H9 (cell line): ENCODE results near the gene WDR20. TPM values are rescaled to one million over a fixed set of nuclear protein-coding genes. Genes with fewer than 3 reads are reported as not detected.

ENCODE experiments used
- DNase-seq: peaks from one replicate; pipeline ENCODE4 v3.0.0-alpha.2; 2017
- H2AFZ ChIP-seq: one replicate; pipeline ENCODE4 v1.6.1; 2013; ENCODE audit warnings: mild to moderate bottlenecking, low read length, control low read depth, moderate library complexity
- H2AK5ac ChIP-seq: 2 replicates; pipeline ENCODE4 v1.6.1; 2013; ENCODE audit warnings: low read length, control low read depth, mixed read lengths; ENCODE audit not compliant: insufficient read length
- H2BK120ac ChIP-seq: one replicate; pipeline ENCODE4 v1.6.1; 2013; ENCODE audit warnings: low read depth, mild to moderate bottlenecking, low read length, control low read depth, inconsistent platforms; ENCODE audit not compliant: poor library complexity, severe bottlenecking
- H2BK12ac ChIP-seq: 2 replicates; pipeline ENCODE4 v1.6.1; 2013; ENCODE audit warnings: low read length, control low read depth, mixed read lengths, low read depth; ENCODE audit not compliant: insufficient read length
- H2BK15ac ChIP-seq: 2 replicates; pipeline ENCODE4 v1.6.1; 2013; ENCODE audit warnings: low read depth, low read length, control low read depth
- H2BK20ac ChIP-seq: one replicate; pipeline ENCODE4 v1.6.1; 2013; ENCODE audit warnings: low read depth, mild to moderate bottlenecking, low read length, control low read depth, inconsistent platforms; ENCODE audit not compliant: poor library complexity, severe bottlenecking
- H2BK5ac ChIP-seq: 2 replicates; pipeline ENCODE4 v1.6.1; 2013; ENCODE audit warnings: low read length, control low read depth, mixed read lengths; ENCODE audit not compliant: insufficient read length
- H3K14ac ChIP-seq: 2 replicates; pipeline ENCODE4 v1.6.1; 2013; ENCODE audit warnings: low read length, control low read depth; ENCODE audit not compliant: insufficient read depth
- H3K18ac ChIP-seq: 2 replicates; pipeline ENCODE4 v1.6.1; 2013; ENCODE audit warnings: low read depth, mild to moderate bottlenecking, mixed read lengths, low read length, control low read depth; ENCODE audit not compliant: insufficient read length
- H3K23ac ChIP-seq: 2 replicates; pipeline ENCODE4 v1.6.1; 2013; ENCODE audit warnings: low read length, control low read depth, mixed read lengths, low read depth; ENCODE audit not compliant: insufficient read length
- H3K23me2 ChIP-seq: 2 replicates; pipeline ENCODE4 v1.6.1; 2013; ENCODE audit warnings: low read depth, mild to moderate bottlenecking, mixed read lengths, low read length, control low read depth; ENCODE audit not compliant: insufficient read length, poor library complexity, severe bottlenecking
- H3K27ac ChIP-seq: 2 replicates; pipeline ENCODE4 v1.5.1; 2013; ENCODE audit warnings: low read length, control low read depth, mixed read lengths, low read depth; ENCODE audit not compliant: insufficient read length
- H3K27me3 ChIP-seq: 2 replicates; pipeline ENCODE4 v1.6.1; 2013; ENCODE audit warnings: low read length, control low read depth, inconsistent platforms; ENCODE audit not compliant: insufficient read depth
- H3K4ac ChIP-seq: 2 replicates; pipeline ENCODE4 v1.6.1; 2013; ENCODE audit warnings: low read depth, mild to moderate bottlenecking, control low read depth, inconsistent platforms, low read length, moderate library complexity
- H3K4me1 ChIP-seq: 2 replicates; pipeline ENCODE4 v1.6.1; 2013; ENCODE audit warnings: low read length, control low read depth, inconsistent platforms; ENCODE audit not compliant: insufficient read depth
- H3K4me2 ChIP-seq: 2 replicates; pipeline ENCODE4 v1.6.1; 2013; ENCODE audit warnings: low read length, control low read depth, mixed read lengths; ENCODE audit not compliant: insufficient read length, insufficient read depth
- H3K56ac ChIP-seq: 2 replicates; pipeline ENCODE4 v1.6.1; 2013; ENCODE audit warnings: low read depth, mild to moderate bottlenecking, mixed read lengths, low read length, control low read depth; ENCODE audit not compliant: insufficient read length
- H3K79me1 ChIP-seq: 2 replicates; pipeline ENCODE4 v1.6.1; 2013; ENCODE audit warnings: low read depth, mild to moderate bottlenecking, moderate library complexity, low read length, control low read depth, inconsistent platforms; ENCODE audit not compliant: insufficient read depth, poor library complexity, severe bottlenecking
- H3K79me2 ChIP-seq: 2 replicates; pipeline ENCODE4 v1.6.1; 2013; ENCODE audit warnings: low read length, control low read depth, inconsistent platforms; ENCODE audit not compliant: insufficient read depth
- H3K9ac ChIP-seq: 2 replicates; pipeline ENCODE4 v1.6.1; 2013; ENCODE audit warnings: low read length, control low read depth, mixed read lengths; ENCODE audit not compliant: insufficient read length; ENCODE audit errors: extremely low read depth
- H3K9me3 ChIP-seq: one replicate; pipeline ENCODE4 v1.6.1; 2013; ENCODE audit warnings: low read depth, low read length, inconsistent platforms; ENCODE audit not compliant: control insufficient read depth
- H3T11ph ChIP-seq: one replicate; pipeline ENCODE4 v1.6.1; 2013; ENCODE audit warnings: mild to moderate bottlenecking, low read length, control low read depth, inconsistent platforms
- H4K20me1 ChIP-seq: one replicate; pipeline ENCODE4 v1.6.1; 2013; ENCODE audit not compliant: control insufficient read depth, insufficient read length, insufficient read depth
- H4K5ac ChIP-seq: 2 replicates; pipeline ENCODE4 v1.6.1; 2013; ENCODE audit warnings: low read depth, mild to moderate bottlenecking, mixed read lengths, low read length, control low read depth; ENCODE audit not compliant: insufficient read length
- H4K8ac ChIP-seq: replicated peaks from 2 replicates; pipeline ENCODE4 v1.6.1; 2013; ENCODE audit warnings: low read length, control low read depth, mixed read lengths, low read depth; ENCODE audit not compliant: insufficient read length
- H4K91ac ChIP-seq: 2 replicates; pipeline ENCODE4 v1.6.1; 2013; ENCODE audit warnings: low read depth, mild to moderate bottlenecking, moderate library complexity, mixed read lengths, low read length, control low read depth; ENCODE audit not compliant: insufficient read length
- H3K27ac Mint-ChIP-seq, 3 experiments: 2 replicates in 2 of 3; 3 replicates in 1 of 3; pipeline ENCODE4 v1.8.0; 2020 to 2021; ENCODE audit warnings: mixed read lengths in 3 of 3, mild to moderate bottlenecking in 1 of 3, moderate library complexity in 1 of 3
- H3K27me3 Mint-ChIP-seq: 2 replicates; pipeline ENCODE4 v1.8.0; 2021; ENCODE audit warnings: low read depth, mild to moderate bottlenecking, moderate library complexity, mixed read lengths
- H3K36me3 Mint-ChIP-seq, 3 experiments: 2 replicates in 2 of 3; 3 replicates in 1 of 3; pipeline ENCODE4 v1.8.0; 2020 to 2021; ENCODE audit warnings: low read depth in 3 of 3, mixed read lengths in 3 of 3; ENCODE audit not compliant: insufficient read depth in 1 of 3
- H3K4me1 Mint-ChIP-seq, 2 experiments: 2 replicates each; pipeline ENCODE4 v1.8.0; 2020; ENCODE audit warnings: mixed read lengths in 2 of 2
- H3K4me3 Mint-ChIP-seq, 2 experiments: 2 replicates in 1 of 2; 3 replicates in 1 of 2; pipeline ENCODE4 v1.8.0; 2020 to 2021; ENCODE audit warnings: mild to moderate bottlenecking in 2 of 2, mixed read lengths in 2 of 2, moderate library complexity in 1 of 2
- H3K9me3 Mint-ChIP-seq, 2 experiments: 2 replicates in 1 of 2; 3 replicates in 1 of 2; pipeline ENCODE4 v1.8.0; 2020; ENCODE audit warnings: mild to moderate bottlenecking in 2 of 2, mixed read lengths in 2 of 2, moderate library complexity in 1 of 2
- WGBS: extraction: QIAGEN DNeasy Blood & Tissue Kit; methylation state at CpG from one replicate; pipeline ENCODE4 v1.1.7; 2013; ENCODE audit warnings: missing lambda C conversion rate, low lambda C conversion rate, mixed read lengths; ENCODE audit not compliant: insufficient read length; ENCODE audit errors: extremely low coverage; 5-methylcytosine and 5-hydroxymethylcytosine counted together
- total RNA-seq: library from RNA; stranded (reverse); gene quantifications from 2 replicates; pipeline ENCODE4 v1.2.1, GENCODE V29; 2021
- TF ChIP-seq, protein P1 (sequence below): fragments of 200-600 bp; sonication (generic); conservative IDR thresholded peaks from 3 replicates; pipeline ENCODE4 v1.8.0; 2021; ENCODE audit warnings: antibody characterized with exemption, mild to moderate bottlenecking

The WDR20 gene
- total RNA-seq, 1 experiment from 2014 or later: 31.6 TPM

- H2BK5ac ChIP-seq: no peak overlapping the region
- no peaks in the 10 kb centered on the region for H4K20me1 ChIP-seq
- no peak overlapping the region for H4K5ac ChIP-seq
- H3K23ac ChIP-seq: no peak overlapping the region
- DNase-seq: no peak
- no peak overlapping the region for H3K14ac ChIP-seq
- no peak overlapping the region for H2BK120ac ChIP-seq
- H4K91ac ChIP-seq: no peak overlapping the region
- no CpG with 5 or more reads among the region's 4 CpGs for WGBS
- no peaks in the 10 kb centered on the region for H3K23me2 ChIP-seq
- no peaks in the 10 kb centered on the region for H3K4me1 ChIP-seq
- Mint-ChIP-seq H3K4me1 (peaks cover 11 to 16% of the 10 kb centered on the region in 2 experiments), H3K27ac (no peak overlapping the region), H3K27me3 (no peaks in the 10 kb centered on the region; the same call in 1 of the 2 replicates), H3K36me3 (peaks cover 2 to 8% (median 2%) of the 10 kb centered on the region in 3 experiments; a peak in 4 of 7 replicates), H3K4me3 (no peak overlapping the region), H3K9me3 (no peaks in the 10 kb centered on the region; a peak in 1 of 5 replicates)
- no peak overlapping the region for H3T11ph ChIP-seq
- H4K8ac ChIP-seq: no peak overlapping the region
- H3K27me3 ChIP-seq: no peaks in the 10 kb centered on the region
- H2BK20ac ChIP-seq: no peak overlapping the region
- H2BK15ac ChIP-seq: no peak overlapping the region
- peaks cover 3% of the 10 kb centered on the region; the same call in 1 of the 2 replicates for H3K79me2 ChIP-seq
- TF ChIP-seq, protein P1, sequence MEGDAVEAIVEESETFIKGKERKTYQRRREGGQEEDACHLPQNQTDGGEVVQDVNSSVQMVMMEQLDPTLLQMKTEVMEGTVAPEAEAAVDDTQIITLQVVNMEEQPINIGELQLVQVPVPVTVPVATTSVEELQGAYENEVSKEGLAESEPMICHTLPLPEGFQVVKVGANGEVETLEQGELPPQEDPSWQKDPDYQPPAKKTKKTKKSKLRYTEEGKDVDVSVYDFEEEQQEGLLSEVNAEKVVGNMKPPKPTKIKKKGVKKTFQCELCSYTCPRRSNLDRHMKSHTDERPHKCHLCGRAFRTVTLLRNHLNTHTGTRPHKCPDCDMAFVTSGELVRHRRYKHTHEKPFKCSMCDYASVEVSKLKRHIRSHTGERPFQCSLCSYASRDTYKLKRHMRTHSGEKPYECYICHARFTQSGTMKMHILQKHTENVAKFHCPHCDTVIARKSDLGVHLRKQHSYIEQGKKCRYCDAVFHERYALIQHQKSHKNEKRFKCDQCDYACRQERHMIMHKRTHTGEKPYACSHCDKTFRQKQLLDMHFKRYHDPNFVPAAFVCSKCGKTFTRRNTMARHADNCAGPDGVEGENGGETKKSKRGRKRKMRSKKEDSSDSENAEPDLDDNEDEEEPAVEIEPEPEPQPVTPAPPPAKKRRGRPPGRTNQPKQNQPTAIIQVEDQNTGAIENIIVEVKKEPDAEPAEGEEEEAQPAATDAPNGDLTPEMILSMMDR: no peak
- no peaks in the 10 kb centered on the region for H3K9me3 ChIP-seq
- no peak overlapping the region for H3K4ac ChIP-seq
- peaks cover 9% of the 10 kb centered on the region for H3K79me1 ChIP-seq
- H2BK12ac ChIP-seq: no peak overlapping the region
- H3K4me2 ChIP-seq: no peak overlapping the region
- no peak overlapping the region for H3K18ac ChIP-seq
- H3K9ac ChIP-seq: no peak overlapping the region
- H3K27ac ChIP-seq: no peak overlapping the region
- H3K56ac ChIP-seq: no peak overlapping the region
- H2AK5ac ChIP-seq: no peak overlapping the region
- H2AFZ ChIP-seq: no peak overlapping the region
These were observed 37.5 kb downstream of the WDR20 start for GRCh38 chr14:102177161-102177560.
